Lung (tissue), 16 donors: ENCODE measurements around the gene MPL. TPM values are rescaled to one million over a fixed set of nuclear protein-coding genes. Genes with fewer than 3 reads are reported as not detected.

ENCODE experiments used
- ATAC-seq: fragments of 200-7000 bp; cut with Tn5 transposase; one replicate; pipeline ENCODE4 v1.9.1; 2020; ENCODE audit warnings: moderate number of reproducible peaks; ENCODE audit not compliant: insufficient read depth, low FRiP score
- DNase-seq, 3 donors: peaks; one replicate each; pipeline ENCODE4 v3.0.0-alpha.2; 2013 to 2017
- H3K27ac ChIP-seq, 2 donors: one replicate each; pipeline ENCODE4 v1.5.1; 2013; ENCODE audit warnings: mild to moderate bottlenecking in 2 of 2, moderate library complexity in 2 of 2, control low read depth in 1 of 2, inconsistent platforms in 1 of 2, low read depth in 1 of 2, low read length in 1 of 2
- H3K27me3 ChIP-seq, 3 donors: one replicate each; pipeline ENCODE4 v1.5.1; 2013; ENCODE audit warnings: low read length in 2 of 3; ENCODE audit not compliant: control insufficient read depth in 3 of 3, insufficient read depth in 3 of 3
- H3K36me3 ChIP-seq, 4 donors: one replicate each; pipeline ENCODE4 v1.5.1; 2013; ENCODE audit warnings: low read length in 4 of 4, mild to moderate bottlenecking in 1 of 4, moderate library complexity in 1 of 4; ENCODE audit not compliant: control insufficient read depth in 4 of 4, insufficient read depth in 4 of 4
- H3K4me1 ChIP-seq, 5 donors: one replicate each; pipeline ENCODE4 v1.5.1; 2013; ENCODE audit warnings: low read length in 5 of 5, mild to moderate bottlenecking in 2 of 5, moderate library complexity in 1 of 5; ENCODE audit not compliant: control insufficient read depth in 5 of 5, insufficient read depth in 5 of 5
- H3K4me3 ChIP-seq: one replicate; pipeline ENCODE4 v1.5.1; 2013; ENCODE audit warnings: mild to moderate bottlenecking, control low read depth, moderate library complexity
- H3K9ac ChIP-seq, 2 donors: one replicate each; pipeline ENCODE4 v1.5.1; 2013; ENCODE audit warnings: low read length in 2 of 2, control low read depth in 1 of 2; ENCODE audit not compliant: insufficient read depth in 1 of 2
- H3K9me3 ChIP-seq, 4 donors: one replicate each; pipeline ENCODE4 v1.5.1; 2013; ENCODE audit warnings: low read length in 3 of 4, mild to moderate bottlenecking in 1 of 4, moderate library complexity in 1 of 4; ENCODE audit not compliant: control insufficient read depth in 4 of 4, insufficient read depth in 3 of 4
- CTCF ChIP-seq: IDR thresholded peaks from 2 replicates; pipeline ENCODE4 v1.5.1; 2012; ENCODE audit warnings: mild to moderate bottlenecking; ENCODE audit errors: control extremely low read depth, extremely low read depth
- WGBS, 2 donors: extraction: QIAGEN DNeasy Blood & Tissue Kit; methylation state at CpG; one replicate each; pipeline ENCODE4 v1.1.7; 2013; 5-methylcytosine and 5-hydroxymethylcytosine counted together
- long read RNA-seq, 5 donors: transcript quantifications; one replicate each; lab custom pipeline, GENCODE V29; 2026
- polyA plus RNA-seq, 2 donors: library from polyadenylated mRNA; stranded (reverse); fragments of 200-250 nt; gene quantifications; one replicate each; pipeline ENCODE4 v1.2.1, GENCODE V29; 2013
- total RNA-seq, 2 donors: library from RNA; depleted of rRNA in 1 of 2; stranded (reverse); fragments of >200 nt in 1 of 2; gene quantifications; one replicate each; pipeline ENCODE4 v1.2.1, GENCODE V29; 2014 to 2021
- donor health status: control.
- donor health status: control.
- donor health status: Bipolar disorder and iron deficiency.
- donor health status: healthy.
- donor health status: DM: yes; HTN: yes; CAD: no.

MPL gene
- under 1 TPM; 0.63 to 0.67 TPM for total RNA-seq
- under 1 TPM; 0.12 to 0.23 TPM for polyA plus RNA-seq
- long read RNA-seq, donor 1, partial matches to known transcripts: 39 of 84 reads
- long read RNA-seq, donor 1, other reads (novel, unspliced or antisense): 45 of 84 reads
- long read RNA-seq, donor 2: 0 reads
- long read RNA-seq, donor 3: 0 reads
- long read RNA-seq, donor 4: 0 reads
- long read RNA-seq, donor 5: 0 reads

DNA sequence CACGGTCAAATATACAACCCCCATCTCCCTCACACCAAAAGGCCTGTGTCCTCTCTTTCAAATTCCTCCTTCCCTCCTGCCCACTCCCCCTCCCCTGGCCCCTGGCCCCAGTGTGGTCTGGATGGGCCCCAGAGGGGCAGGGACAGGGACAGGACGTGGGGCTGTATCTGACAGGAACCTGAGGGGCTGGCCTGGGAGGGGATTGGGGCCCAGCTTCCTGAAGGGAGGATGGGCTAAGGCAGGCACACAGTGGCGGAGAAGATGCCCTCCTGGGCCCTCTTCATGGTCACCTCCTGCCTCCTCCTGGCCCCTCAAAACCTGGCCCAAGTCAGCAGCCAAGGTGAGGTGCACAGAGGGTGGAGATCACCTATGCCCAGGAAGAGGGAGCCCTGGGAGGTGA is at the start of gene MPL:
MPL (plus strand) TSS at position 231 of the 400 bp plus-strand sequence; CDS start at position 262, 31 bp downstream.
- no peaks in the 10 kb centered on the region for H3K27me3 ChIP-seq
- H3K36me3 ChIP-seq: no peaks in the 10 kb centered on the region
- no peak within 1 kb of the TSS for H3K4me3 ChIP-seq
- TF ChIP-seq CTCF: no peak
- H3K9me3 ChIP-seq: no peaks in the 10 kb centered on the region
- H3K27ac ChIP-seq: no peak within 1 kb of the TSS
- ATAC-seq (no peak), DNase-seq (no peak)
- H3K4me1 ChIP-seq: no peaks in the 10 kb centered on the region
- H3K9ac ChIP-seq: no peak within 1 kb of the TSS
- 35 to 65% methylated on average over 3 of the region's 3 CpGs for WGBS, 2 donors

- Histone ChIP-seq H3K4me1 (peaks cover 0 to 5% (median 0%) of the 10 kb centered on the region in 5 donors), H3K27me3 (no peaks in the 10 kb centered on the region), H3K4me3 (no peak overlapping the region), H3K9me3 (no peaks in the 10 kb centered on the region), H3K36me3 (no peaks in the 10 kb centered on the region), H3K27ac (no peak overlapping the region), H3K9ac (no peak overlapping the region)
- no peak for ATAC-seq
- no peak for DNase-seq
- 90 to 93% methylated on average over 9 of the region's 9 CpGs for WGBS, 2 donors
- no peak for TF ChIP-seq CTCF
Measured at GRCh38 chr1:43288058-43288784, 49.4 kb upstream of the MPL start.

GRCh38 chr1:43288785-43289706 is 48.6 kb upstream of the MPL start:
- H3K9ac ChIP-seq: no peak overlapping the region
- TF ChIP-seq CTCF: no peak
- H3K27me3 ChIP-seq: no peaks in the 10 kb centered on the region
- H3K27ac ChIP-seq: no peak overlapping the region
- peaks cover 0 to 10% (median 0%) of the 10 kb centered on the region in 5 donors for H3K4me1 ChIP-seq
- no peak overlapping the region for H3K4me3 ChIP-seq
- DNase-seq: no peak
- no peaks in the 10 kb centered on the region for H3K36me3 ChIP-seq
- WGBS, 2 donors: 78 to 87% methylated on average over 12 of the region's 12 CpGs
- no peak for ATAC-seq
- no peaks in the 10 kb centered on the region for H3K9me3 ChIP-seq
